ENCODE data around the gene MGAT4C. TPM values are rescaled to one million over a fixed set of nuclear protein-coding genes. Genes with fewer than 3 reads are reported as not detected.

Gene MGAT4C
- total and polyA plus RNA-seq, 2 donors from 2014 or later: 0.16 TPM; not detected in 1

GRCh38 chr12:86122846-86123468, 133.2 kb downstream of the MGAT4C start:
- no peaks in the 10 kb centered on the region for H3K9me3 ChIP-seq (ENCODE audit: control insufficient read depth in 2 of 3, insufficient read depth in 1 of 3, low read length in 3 of 3)
- no peak overlapping the region for H3K27ac ChIP-seq (ENCODE audit: low read depth in 2 of 2, low read length in 2 of 2)
- DNase-seq (no peak), FAIRE-seq (no peak)
- no peaks in the 10 kb centered on the region for H3K27me3 ChIP-seq (ENCODE audit: control insufficient read depth, insufficient read depth, low read length)
- intact Hi-C loops (cut with DNase I): no loop called here
- H3K4me3 ChIP-seq (ENCODE audit: low read length in 3 of 3): no peak overlapping the region
- no peaks in the 10 kb centered on the region for H3K4me1 ChIP-seq (ENCODE audit: control insufficient read depth in 2 of 3, insufficient read depth in 2 of 3, low read depth in 1 of 3, low read length in 3 of 3)
- H3K9ac ChIP-seq (ENCODE audit: low read length in 3 of 3): no peak overlapping the region
- no peaks in the 10 kb centered on the region for H3K36me3 ChIP-seq (ENCODE audit: control insufficient read depth in 2 of 3, insufficient read depth in 3 of 3, low read length in 3 of 3)
- no peak for TF ChIP-seq CTCF (IDR thresholded peaks at IDR 0.05; ENCODE audit: borderline replicate concordance, extremely low read depth, insufficient read depth)

GRCh38 chr12:86118161-86118560, 138.0 kb downstream of the MGAT4C start:
- no peaks in the 10 kb centered on the region for H3K4me1 ChIP-seq (ENCODE audit: control insufficient read depth in 2 of 3, insufficient read depth in 2 of 3, low read depth in 1 of 3, low read length in 3 of 3)
- no peak overlapping the region for H3K9ac ChIP-seq (ENCODE audit: low read length in 3 of 3)
- H3K9me3 ChIP-seq (ENCODE audit: control insufficient read depth in 2 of 3, insufficient read depth in 1 of 3, low read length in 3 of 3): no peaks in the 10 kb centered on the region
- H3K36me3 ChIP-seq (ENCODE audit: control insufficient read depth in 2 of 3, insufficient read depth in 3 of 3, low read length in 3 of 3): no peaks in the 10 kb centered on the region
- H3K4me3 ChIP-seq (ENCODE audit: low read length in 3 of 3): no peak overlapping the region
- no peak for TF ChIP-seq CTCF (IDR thresholded peaks at IDR 0.05; ENCODE audit: borderline replicate concordance, extremely low read depth, insufficient read depth)
- DNase-seq (no peak), FAIRE-seq (no peak)
- H3K27me3 ChIP-seq (ENCODE audit: control insufficient read depth, insufficient read depth, low read length): no peaks in the 10 kb centered on the region
- intact Hi-C loops (cut with DNase I): no loop called here
- H3K27ac ChIP-seq (ENCODE audit: low read depth in 2 of 2, low read length in 2 of 2): no peak overlapping the region

GRCh38 chr12:86117711-86118110, 138.5 kb downstream of the MGAT4C start:
- Histone ChIP-seq H3K4me1 (ENCODE audit: control insufficient read depth in 2 of 3, insufficient read depth in 2 of 3, low read depth in 1 of 3, low read length in 3 of 3) (no peaks in the 10 kb centered on the region), H3K4me3 (ENCODE audit: low read length in 3 of 3) (no peak overlapping the region), H3K27me3 (ENCODE audit: control insufficient read depth, insufficient read depth, low read length) (no peaks in the 10 kb centered on the region), H3K9ac (ENCODE audit: low read length in 3 of 3) (no peak overlapping the region), H3K27ac (ENCODE audit: low read depth in 2 of 2, low read length in 2 of 2) (no peak overlapping the region), H3K36me3 (ENCODE audit: control insufficient read depth in 2 of 3, insufficient read depth in 3 of 3, low read length in 3 of 3) (no peaks in the 10 kb centered on the region), H3K9me3 (ENCODE audit: control insufficient read depth in 2 of 3, insufficient read depth in 1 of 3, low read length in 3 of 3) (no peaks in the 10 kb centered on the region)
- no peak for TF ChIP-seq CTCF (IDR thresholded peaks at IDR 0.05; ENCODE audit: borderline replicate concordance, extremely low read depth, insufficient read depth)
- intact Hi-C loops (cut with DNase I): no loop called here
- FAIRE-seq: no peak
- DNase-seq: no peak

- no peaks in the 10 kb centered on the region for H3K4me1 ChIP-seq (ENCODE audit: control insufficient read depth in 2 of 3, insufficient read depth in 2 of 3, low read depth in 1 of 3, low read length in 3 of 3)
- no peak overlapping the region for H3K4me3 ChIP-seq (ENCODE audit: low read length in 3 of 3)
- no peak overlapping the region for H3K9ac ChIP-seq (ENCODE audit: low read length in 3 of 3)
- H3K27ac ChIP-seq (ENCODE audit: low read depth in 2 of 2, low read length in 2 of 2): no peak overlapping the region
- no peaks in the 10 kb centered on the region for H3K9me3 ChIP-seq (ENCODE audit: control insufficient read depth in 2 of 3, insufficient read depth in 1 of 3, low read length in 3 of 3)
- no peak for FAIRE-seq
- no peak for TF ChIP-seq CTCF (IDR thresholded peaks at IDR 0.05; ENCODE audit: borderline replicate concordance, extremely low read depth, insufficient read depth)
- DNase-seq: no peak
- intact Hi-C loops (cut with DNase I): no loop called here
- H3K27me3 ChIP-seq (ENCODE audit: control insufficient read depth, insufficient read depth, low read length): no peaks in the 10 kb centered on the region
- H3K36me3 ChIP-seq (ENCODE audit: control insufficient read depth in 2 of 3, insufficient read depth in 3 of 3, low read length in 3 of 3): no peaks in the 10 kb centered on the region
These were observed 152.1 kb downstream of the MGAT4C start for GRCh38 chr12:86104087-86104486.
